GM21717 (cell line): ENCODE results near the gene SNX20.

Source experiments
- ATAC-seq: cut with Tn5 transposase; IDR thresholded peaks from one replicate; pipeline ENCODE4 v1.9.1; 2021; ENCODE audit warnings: mild to moderate bottlenecking, moderate library complexity; ENCODE audit not compliant: unreplicated experiment

SNX20 gene

GRCh38 chr16:50705436-50706110 lies 24.5 kb upstream of the SNX20 start:
- ATAC-seq = no peak

- no peak for ATAC-seq
These were observed 23.1 kb upstream of the SNX20 start for GRCh38 chr16:50704245-50704644.

- ATAC-seq = no peak
These were observed 21.6 kb upstream of the SNX20 start for GRCh38 chr16:50702725-50703124.

- ATAC-seq = no peak
These were observed 18.4 kb upstream of the SNX20 start for GRCh38 chr16:50699326-50700159.

GRCh38 chr16:50697881-50698767 lies 17.0 kb upstream of the SNX20 start:
- ATAC-seq = peak; percentile 55

- no peak for ATAC-seq
These were observed 16.3 kb upstream of the SNX20 start for GRCh38 chr16:50697421-50697715.

GRCh38 chr16:50696575-50697420 lies 15.7 kb upstream of the SNX20 start:
- peak; percentile 29 for ATAC-seq

GRCh38 chr16:50696126-50696525 lies 15.0 kb upstream of the SNX20 start:
- no peak for ATAC-seq

- ATAC-seq = no peak
These were observed 14.2 kb upstream of the SNX20 start for GRCh38 chr16:50695017-50696000.

- no peak for ATAC-seq
These were observed 13.1 kb upstream of the SNX20 start for GRCh38 chr16:50694206-50694605.

- ATAC-seq = no peak
These were observed 12.1 kb upstream of the SNX20 start, which contains the start of gene NOD2 for GRCh38 chr16:50692999-50693781. TSS of gene NOD2 (plus strand) at chr16:50693606. CDS start at chr16:50699496, 5,890 bp downstream.

- no peak for ATAC-seq
These were observed 11.5 kb upstream of the SNX20 start for GRCh38 chr16:50692644-50692998.

- ATAC-seq = no peak
These were observed 9.1 kb upstream of the SNX20 start for GRCh38 chr16:50690177-50690576.

GRCh38 chr16:50688867-50689266 lies 7.8 kb upstream of the SNX20 start:
- no peak for ATAC-seq

GRCh38 chr16:50688083-50688482 lies 7.0 kb upstream of the SNX20 start:
- no peak for ATAC-seq

GRCh38 chr16:50685462-50686063 lies 4.5 kb upstream of the SNX20 start:
- ATAC-seq = no peak

GRCh38 chr16:50684823-50685461 lies 3.8 kb upstream of the SNX20 start:
- no peak for ATAC-seq
